SK-N-SH treated with all-trans-retinoic acid at 6 μM for 48 hours (cell line): ENCODE data around the gene CTNNA3.

ENCODE experiments used
- BACH2 ChIP-seq: fragments of 250-450 bp; sonication (Bioruptor Pico); IDR thresholded peaks from 2 replicates; pipeline ENCODE4 v1.9.0; 2021; ENCODE audit warnings: mild to moderate bottlenecking, borderline replicate concordance
- ISL1 ChIP-seq: fragments of 250-450 bp; sonication (Bioruptor Pico); IDR thresholded peaks from 2 replicates; pipeline ENCODE4 v2.1.2; 2022; ENCODE audit warnings: mild to moderate bottlenecking, moderate library complexity
- PATZ1 ChIP-seq: fragments of 250-450 bp; sonication (Bioruptor Pico); IDR thresholded peaks from 2 replicates; pipeline ENCODE4 v1.8.0; 2020; ENCODE audit warnings: mild to moderate bottlenecking, moderate library complexity, borderline replicate concordance
- RARB ChIP-seq: fragments of 250-450 bp; sonication (Bioruptor Pico); IDR thresholded peaks from 2 replicates; pipeline ENCODE4 v1.8.0; 2021; ENCODE audit warnings: mild to moderate bottlenecking, moderate library complexity
- SNAI2 ChIP-seq: fragments of 250-450 bp; sonication (Bioruptor Pico); IDR thresholded peaks from 2 replicates; pipeline ENCODE4 v1.5.0; 2020; ENCODE audit warnings: mild to moderate bottlenecking, moderate library complexity
- TCF4 ChIP-seq: fragments of 250-450 bp; sonication (Bioruptor Pico); IDR thresholded peaks from 2 replicates; pipeline ENCODE4 v1.8.0; 2021; ENCODE audit warnings: mild to moderate bottlenecking, moderate library complexity, borderline replicate concordance
- TSHZ2 ChIP-seq: fragments of 250-450 bp; sonication (Bioruptor Pico); IDR thresholded peaks from 2 replicates; pipeline ENCODE4 v1.5.0; 2020; ENCODE audit warnings: mild to moderate bottlenecking, moderate library complexity
- ZFP30 ChIP-seq: fragments of 450-650 bp; formaldehyde crosslinking; IDR thresholded peaks from 2 replicates; pipeline ENCODE4 v1.5.0; 2022; ENCODE audit warnings: mild to moderate bottlenecking, moderate library complexity

DNA sequence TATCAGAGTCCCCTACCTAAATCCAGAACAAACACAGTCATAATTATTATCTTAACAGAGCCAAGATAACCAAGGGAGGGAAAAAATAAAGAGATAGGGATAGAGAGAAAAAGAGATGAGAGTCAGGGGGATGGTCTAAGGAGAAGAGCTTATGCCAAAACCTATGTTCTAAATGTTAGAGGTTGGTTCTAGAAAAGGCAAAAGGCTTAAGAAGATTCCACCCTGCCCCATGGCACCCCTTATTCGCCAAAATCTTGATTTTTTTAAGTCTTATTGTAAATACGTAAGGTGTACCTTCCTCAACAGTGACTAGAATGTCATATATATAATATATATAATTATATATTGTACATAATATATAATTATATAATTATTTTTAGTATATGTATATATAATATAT is 29.6 kb upstream of the CTNNA3 start:
- TF ChIP-seq PATZ1 (CRISPR knock-in tag) (no peak), ISL1 (CRISPR knock-in tag) (no peak), SNAI2 (CRISPR knock-in tag) (no peak), BACH2 (CRISPR knock-in tag) (no peak), RARB (no peak), TCF4 (CRISPR knock-in tag) (no peak), TSHZ2 (CRISPR knock-in tag) (no peak), ZFP30 (CRISPR knock-in tag) (no peak)
